ENCODE data around the gene RRM2. TPM values are rescaled to one million over a fixed set of nuclear protein-coding genes. Genes with fewer than 3 reads are reported as not detected.

Gene RRM2
- polyA plus RNA-seq, 2 of the 4 experiments (the other 2 are of a cell fraction): 84.4 to 111 TPM

DNA sequence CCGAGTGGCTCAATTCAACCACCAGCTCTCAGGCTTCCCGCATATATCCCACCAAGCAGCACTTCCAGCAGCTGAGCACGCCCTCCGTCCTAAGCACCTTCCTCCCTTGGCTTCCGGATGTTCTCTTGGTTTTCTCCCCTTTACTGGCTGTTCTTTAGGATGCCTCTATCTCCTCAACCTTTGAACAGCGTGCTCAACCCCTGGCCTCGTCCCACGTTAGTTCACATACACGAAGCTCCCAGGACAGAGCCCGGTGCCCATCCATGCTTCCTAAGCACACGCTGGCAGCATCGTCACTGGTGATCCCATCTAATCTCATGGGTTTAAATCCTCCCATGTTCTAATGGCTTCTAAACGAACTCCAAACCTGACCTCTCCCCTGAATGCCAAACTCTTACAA lies 46.0 kb upstream of the RRM2 start:
- DNase-seq (ENCODE audit: low read depth in 1 of 2, low spot score in 1 of 2) (no peak), ATAC-seq (no peak), FAIRE-seq (no peak)
- no peaks in the 10 kb centered on the region for H3K9me3 ChIP-seq
- CTCF ChIA-PET: interaction anchor here (0.6 to 27.5 kb wide), 7 partner anchors 15 to 498 kb away, joined by 3 to 612 read pairs (median 4); no protein-coding TSS in a partner anchor
- no peak overlapping the region for H3K4me2 ChIP-seq
- WGBS (ENCODE audit: missing lambda C conversion rate): 76% methylated on average over 13 of the region's 13 CpGs
- no peak for TF ChIP-seq ZSCAN20 (CRISPR knock-in tag; IDR thresholded peaks at IDR 0.05)
- TF ChIP-seq RCOR1 (IDR thresholded peaks at IDR 0.05; ENCODE audit: low read depth, low read length): no peak
- TF ChIP-seq, protein P1, sequence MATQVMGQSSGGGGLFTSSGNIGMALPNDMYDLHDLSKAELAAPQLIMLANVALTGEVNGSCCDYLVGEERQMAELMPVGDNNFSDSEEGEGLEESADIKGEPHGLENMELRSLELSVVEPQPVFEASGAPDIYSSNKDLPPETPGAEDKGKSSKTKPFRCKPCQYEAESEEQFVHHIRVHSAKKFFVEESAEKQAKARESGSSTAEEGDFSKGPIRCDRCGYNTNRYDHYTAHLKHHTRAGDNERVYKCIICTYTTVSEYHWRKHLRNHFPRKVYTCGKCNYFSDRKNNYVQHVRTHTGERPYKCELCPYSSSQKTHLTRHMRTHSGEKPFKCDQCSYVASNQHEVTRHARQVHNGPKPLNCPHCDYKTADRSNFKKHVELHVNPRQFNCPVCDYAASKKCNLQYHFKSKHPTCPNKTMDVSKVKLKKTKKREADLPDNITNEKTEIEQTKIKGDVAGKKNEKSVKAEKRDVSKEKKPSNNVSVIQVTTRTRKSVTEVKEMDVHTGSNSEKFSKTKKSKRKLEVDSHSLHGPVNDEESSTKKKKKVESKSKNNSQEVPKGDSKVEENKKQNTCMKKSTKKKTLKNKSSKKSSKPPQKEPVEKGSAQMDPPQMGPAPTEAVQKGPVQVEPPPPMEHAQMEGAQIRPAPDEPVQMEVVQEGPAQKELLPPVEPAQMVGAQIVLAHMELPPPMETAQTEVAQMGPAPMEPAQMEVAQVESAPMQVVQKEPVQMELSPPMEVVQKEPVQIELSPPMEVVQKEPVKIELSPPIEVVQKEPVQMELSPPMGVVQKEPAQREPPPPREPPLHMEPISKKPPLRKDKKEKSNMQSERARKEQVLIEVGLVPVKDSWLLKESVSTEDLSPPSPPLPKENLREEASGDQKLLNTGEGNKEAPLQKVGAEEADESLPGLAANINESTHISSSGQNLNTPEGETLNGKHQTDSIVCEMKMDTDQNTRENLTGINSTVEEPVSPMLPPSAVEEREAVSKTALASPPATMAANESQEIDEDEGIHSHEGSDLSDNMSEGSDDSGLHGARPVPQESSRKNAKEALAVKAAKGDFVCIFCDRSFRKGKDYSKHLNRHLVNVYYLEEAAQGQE (IDR thresholded peaks at IDR 0.05): no peak
- TF ChIP-seq JUN (IDR thresholded peaks at IDR 0.05): no peak
- TF ChIP-seq RAD21 (conservative IDR thresholded peaks at IDR 0.05 in 1 of 2, IDR thresholded peaks at IDR 0.05 in 1 of 2): no peak
- no peak for TF ChIP-seq HES2 (IDR thresholded peaks at IDR 0.05)
- TF ChIP-seq ZFP36 (IDR thresholded peaks at IDR 0.05; ENCODE audit: borderline replicate concordance, partially characterized antibody): no peak
- TF ChIP-seq, protein P2, sequence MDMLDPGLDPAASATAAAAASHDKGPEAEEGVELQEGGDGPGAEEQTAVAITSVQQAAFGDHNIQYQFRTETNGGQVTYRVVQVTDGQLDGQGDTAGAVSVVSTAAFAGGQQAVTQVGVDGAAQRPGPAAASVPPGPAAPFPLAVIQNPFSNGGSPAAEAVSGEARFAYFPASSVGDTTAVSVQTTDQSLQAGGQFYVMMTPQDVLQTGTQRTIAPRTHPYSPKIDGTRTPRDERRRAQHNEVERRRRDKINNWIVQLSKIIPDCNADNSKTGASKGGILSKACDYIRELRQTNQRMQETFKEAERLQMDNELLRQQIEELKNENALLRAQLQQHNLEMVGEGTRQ (IDR thresholded peaks at IDR 0.05): no peak
- no peak for TF ChIP-seq HOXB13 (CRISPR knock-in tag; IDR thresholded peaks at IDR 0.05; ENCODE audit: low read depth)
- no peak for TF ChIP-seq RFX5 (IDR thresholded peaks at IDR 0.05)
- TF ChIP-seq ZNF302 (CRISPR knock-in tag; IDR thresholded peaks at IDR 0.05): no peak
- no peak for TF ChIP-seq MAX (IDR thresholded peaks at IDR 0.05)
- no peak for TF ChIP-seq FOSB (CRISPR knock-in tag; IDR thresholded peaks at IDR 0.05)
- no peak for TF ChIP-seq HDAC2 (IDR thresholded peaks at IDR 0.05)
- TF ChIP-seq HMGXB4 (CRISPR knock-in tag; IDR thresholded peaks at IDR 0.05; ENCODE audit: borderline replicate concordance): no peak
- H3K4me1 ChIP-seq: peaks cover 7% of the 10 kb centered on the region; the same call in 1 of the 3 replicates
- no peak overlapping the region for H3K27ac ChIP-seq
- no peak overlapping the region for H3K4me3 ChIP-seq
- POLR2A ChIA-PET: no interaction called here

DNA sequence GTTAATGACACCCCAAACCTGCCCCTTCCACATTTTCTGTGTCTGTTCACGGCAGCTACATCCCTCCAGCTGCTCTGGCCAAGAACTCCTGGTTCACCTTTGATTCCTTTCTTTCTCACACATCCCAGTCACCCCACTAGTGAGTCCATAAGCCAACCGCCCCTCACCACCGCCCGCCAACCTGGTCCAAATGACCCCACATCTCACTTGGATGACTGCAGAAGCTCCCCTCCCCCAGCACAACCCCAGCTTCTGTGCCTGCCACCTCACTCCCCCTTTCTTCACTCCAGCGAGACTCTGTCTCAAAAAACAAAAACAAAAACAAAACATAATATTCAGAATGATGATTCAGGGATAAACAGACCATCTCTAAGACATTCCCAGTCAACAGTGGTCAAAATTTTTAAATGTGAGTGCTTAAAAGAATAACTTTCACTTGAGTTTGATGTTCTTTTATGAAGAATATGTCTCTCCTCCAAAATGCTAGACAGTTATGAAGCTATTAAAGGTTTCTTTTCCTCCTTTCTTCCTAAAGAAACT lies 45.5 kb upstream of the RRM2 start:
- 81% methylated on average over 5 of the region's 5 CpGs for WGBS (ENCODE audit: missing lambda C conversion rate)
- H3K9me3 ChIP-seq: no peaks in the 10 kb centered on the region
- ATAC-seq (no peak), DNase-seq (ENCODE audit: low read depth in 1 of 2, low spot score in 1 of 2) (no peak), FAIRE-seq (no peak)
- H3K27ac ChIP-seq: no peak overlapping the region
- TF ChIP-seq POLR2AphosphoS2 (conservative IDR thresholded peaks at IDR 0.05; ENCODE audit: low read length): no peak
- TF ChIP-seq MAFK (IDR thresholded peaks at IDR 0.05; ENCODE audit: partially characterized antibody): peak; percentile 22
- H3K4me2 ChIP-seq: no peak overlapping the region
- H3K4me1 ChIP-seq: peaks cover 7% of the 10 kb centered on the region; the same call in 1 of the 3 replicates
- CTCF ChIA-PET: interaction anchor here (0.7 to 27.5 kb wide), 8 partner anchors 14 to 357 kb away, joined by 3 to 612 read pairs (median 4); no protein-coding TSS in a partner anchor
- H3K4me3 ChIP-seq: no peak overlapping the region
- POLR2A ChIA-PET: no interaction called here

Measured in A549 (cell line).